ENCODE data around the gene GABARAP. TPM values are rescaled to one million over a fixed set of nuclear protein-coding genes. Genes with fewer than 3 reads are reported as not detected.

Gene GABARAP
- total and polyA plus RNA-seq, 10 of the 15 experiments (the other 5 are each of a cell fraction or from before 2014, with no cell fraction given): 134 to 613 (median 285) TPM

DNA sequence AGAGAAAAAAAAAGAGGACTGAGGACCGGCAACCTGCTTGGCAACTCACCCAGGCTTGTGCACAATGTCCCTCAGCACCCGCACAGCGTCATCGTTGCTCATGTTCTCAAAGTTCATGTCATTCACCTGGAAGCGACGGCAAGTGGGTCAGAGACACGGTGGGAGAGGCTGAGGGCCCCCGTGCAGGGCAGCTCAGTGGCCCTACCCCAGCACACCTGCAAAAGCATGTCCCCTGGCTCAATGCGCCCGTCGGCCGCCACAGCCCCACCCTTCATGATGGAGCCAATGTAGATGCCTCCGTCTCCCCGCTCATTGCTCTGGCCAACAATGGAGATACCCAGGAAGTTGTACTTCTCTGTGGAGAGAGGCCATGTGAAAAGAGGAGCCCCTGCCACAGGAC, 13.3 kb downstream of the GABARAP start (continued):
- TF ChIP-seq, protein P1, sequence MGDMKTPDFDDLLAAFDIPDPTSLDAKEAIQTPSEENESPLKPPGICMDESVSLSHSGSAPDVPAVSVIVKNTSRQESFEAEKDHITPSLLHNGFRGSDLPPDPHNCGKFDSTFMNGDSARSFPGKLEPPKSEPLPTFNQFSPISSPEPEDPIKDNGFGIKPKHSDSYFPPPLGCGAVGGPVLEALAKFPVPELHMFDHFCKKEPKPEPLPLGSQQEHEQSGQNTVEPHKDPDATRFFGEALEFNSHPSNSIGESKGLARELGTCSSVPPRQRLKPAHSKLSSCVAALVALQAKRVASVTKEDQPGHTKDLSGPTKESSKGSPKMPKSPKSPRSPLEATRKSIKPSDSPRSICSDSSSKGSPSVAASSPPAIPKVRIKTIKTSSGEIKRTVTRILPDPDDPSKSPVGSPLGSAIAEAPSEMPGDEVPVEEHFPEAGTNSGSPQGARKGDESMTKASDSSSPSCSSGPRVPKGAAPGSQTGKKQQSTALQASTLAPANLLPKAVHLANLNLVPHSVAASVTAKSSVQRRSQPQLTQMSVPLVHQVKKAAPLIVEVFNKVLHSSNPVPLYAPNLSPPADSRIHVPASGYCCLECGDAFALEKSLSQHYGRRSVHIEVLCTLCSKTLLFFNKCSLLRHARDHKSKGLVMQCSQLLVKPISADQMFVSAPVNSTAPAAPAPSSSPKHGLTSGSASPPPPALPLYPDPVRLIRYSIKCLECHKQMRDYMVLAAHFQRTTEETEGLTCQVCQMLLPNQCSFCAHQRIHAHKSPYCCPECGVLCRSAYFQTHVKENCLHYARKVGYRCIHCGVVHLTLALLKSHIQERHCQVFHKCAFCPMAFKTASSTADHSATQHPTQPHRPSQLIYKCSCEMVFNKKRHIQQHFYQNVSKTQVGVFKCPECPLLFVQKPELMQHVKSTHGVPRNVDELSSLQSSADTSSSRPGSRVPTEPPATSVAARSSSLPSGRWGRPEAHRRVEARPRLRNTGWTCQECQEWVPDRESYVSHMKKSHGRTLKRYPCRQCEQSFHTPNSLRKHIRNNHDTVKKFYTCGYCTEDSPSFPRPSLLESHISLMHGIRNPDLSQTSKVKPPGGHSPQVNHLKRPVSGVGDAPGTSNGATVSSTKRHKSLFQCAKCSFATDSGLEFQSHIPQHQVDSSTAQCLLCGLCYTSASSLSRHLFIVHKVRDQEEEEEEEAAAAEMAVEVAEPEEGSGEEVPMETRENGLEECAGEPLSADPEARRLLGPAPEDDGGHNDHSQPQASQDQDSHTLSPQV (IDR thresholded peaks at IDR 0.05): no peak
- no peak for TF ChIP-seq IKZF1 (conservative IDR thresholded peaks at IDR 0.05)
- no peak for TF ChIP-seq CBX5 (IDR thresholded peaks at IDR 0.05; ENCODE audit: low read depth)
- TF ChIP-seq, protein P2, sequence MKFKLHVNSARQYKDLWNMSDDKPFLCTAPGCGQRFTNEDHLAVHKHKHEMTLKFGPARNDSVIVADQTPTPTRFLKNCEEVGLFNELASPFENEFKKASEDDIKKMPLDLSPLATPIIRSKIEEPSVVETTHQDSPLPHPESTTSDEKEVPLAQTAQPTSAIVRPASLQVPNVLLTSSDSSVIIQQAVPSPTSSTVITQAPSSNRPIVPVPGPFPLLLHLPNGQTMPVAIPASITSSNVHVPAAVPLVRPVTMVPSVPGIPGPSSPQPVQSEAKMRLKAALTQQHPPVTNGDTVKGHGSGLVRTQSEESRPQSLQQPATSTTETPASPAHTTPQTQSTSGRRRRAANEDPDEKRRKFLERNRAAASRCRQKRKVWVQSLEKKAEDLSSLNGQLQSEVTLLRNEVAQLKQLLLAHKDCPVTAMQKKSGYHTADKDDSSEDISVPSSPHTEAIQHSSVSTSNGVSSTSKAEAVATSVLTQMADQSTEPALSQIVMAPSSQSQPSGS (IDR thresholded peaks at IDR 0.05; ENCODE audit: low read length): no peak
- TF ChIP-seq RUNX3 (IDR thresholded peaks at IDR 0.05; ENCODE audit: low read length): no peak
- no peak for TF ChIP-seq NBN (IDR thresholded peaks at IDR 0.05)
- TF ChIP-seq SMC3 (IDR thresholded peaks at IDR 0.05; ENCODE audit: borderline replicate concordance, low read length): no peak

Measured in GM12878 (cell line).